Ascending aorta (tissue), 2 donors: ENCODE data around the gene CHTOP. TPM values are rescaled to one million over a fixed set of nuclear protein-coding genes. Genes with fewer than 3 reads are reported as not detected.
A peak's percentile ranks its signal among the peaks of the same experiment; 100 is the strongest.

Experiments used
- DNase-seq, 2 donors: peaks; one replicate each; pipeline ENCODE4 v3.0.0-alpha.2; 2019; ENCODE audit warnings: low spot score in 2 of 2
- H3K27ac ChIP-seq, 2 donors: fragments of 200-600 bp; sonication (generic); one replicate each; pipeline ENCODE4 v1.5.1; 2016 to 2017; ENCODE audit warnings: mild to moderate bottlenecking in 1 of 2
- H3K27me3 ChIP-seq: fragments of 200-600 bp; sonication (generic); one replicate; pipeline ENCODE4 v1.5.1; 2017
- H3K36me3 ChIP-seq, 2 donors: fragments of 200-600 bp; sonication (generic); one replicate each; pipeline ENCODE4 v1.5.1; 2016
- H3K4me1 ChIP-seq, 2 donors: fragments of 200-600 bp; sonication (generic); one replicate each; pipeline ENCODE4 v1.5.1; 2016 to 2017; ENCODE audit warnings: mild to moderate bottlenecking in 1 of 2
- H3K4me3 ChIP-seq, 2 donors: fragments of 200-600 bp; sonication (generic); one replicate each; pipeline ENCODE4 v1.5.1; 2016 to 2017; ENCODE audit warnings: mild to moderate bottlenecking in 1 of 2
- H3K9me3 ChIP-seq, 2 donors: fragments of 200-600 bp; sonication (generic); one replicate each; pipeline ENCODE4 v1.5.1; 2016
- CTCF ChIP-seq, 3 experiments: fragments of 200-600 bp in 2 of 3; fragments of 450-650 bp in 1 of 3; sonication (generic) in 2 of 3; IDR thresholded peaks; one replicate each; pipeline ENCODE4 v1.5.1; 2016 to 2019; ENCODE audit warnings: antibody characterized with exemption in 3 of 3, mild to moderate bottlenecking in 1 of 3, moderate library complexity in 1 of 3
- intact Hi-C: fragments of 100-400 bp; cut with DNase I; formaldehyde crosslinking; loops from one replicate; pipeline ENCODE4 v1.15.1; 2023
- total RNA-seq: library from RNA; depleted of rRNA; stranded (reverse); fragments of >200 nt; gene quantifications from one replicate; pipeline ENCODE4 v1.1.0, GENCODE V29; 2016

The CHTOP gene
- total RNA-seq, 1 donor from 2014 or later: 58.9 TPM

GRCh38 chr1:153684892-153685291 lies 51.0 kb downstream of the CHTOP start:
- DNase-seq: no peak
- no peaks in the 10 kb centered on the region for H3K9me3 ChIP-seq
- H3K27ac ChIP-seq: peak overlapping the region; percentile 48 to 96
- intact Hi-C loops: no loop called here
- peaks cover 68 to 79% of the 10 kb centered on the region in 2 donors for H3K36me3 ChIP-seq
- no peaks in the 10 kb centered on the region for H3K27me3 ChIP-seq
- H3K4me1 ChIP-seq: peaks cover 5 to 13% of the 10 kb centered on the region in 2 donors
- no peak for TF ChIP-seq CTCF (IDR thresholded peaks at IDR 0.05)
- no peak overlapping the region for H3K4me3 ChIP-seq

DNA sequence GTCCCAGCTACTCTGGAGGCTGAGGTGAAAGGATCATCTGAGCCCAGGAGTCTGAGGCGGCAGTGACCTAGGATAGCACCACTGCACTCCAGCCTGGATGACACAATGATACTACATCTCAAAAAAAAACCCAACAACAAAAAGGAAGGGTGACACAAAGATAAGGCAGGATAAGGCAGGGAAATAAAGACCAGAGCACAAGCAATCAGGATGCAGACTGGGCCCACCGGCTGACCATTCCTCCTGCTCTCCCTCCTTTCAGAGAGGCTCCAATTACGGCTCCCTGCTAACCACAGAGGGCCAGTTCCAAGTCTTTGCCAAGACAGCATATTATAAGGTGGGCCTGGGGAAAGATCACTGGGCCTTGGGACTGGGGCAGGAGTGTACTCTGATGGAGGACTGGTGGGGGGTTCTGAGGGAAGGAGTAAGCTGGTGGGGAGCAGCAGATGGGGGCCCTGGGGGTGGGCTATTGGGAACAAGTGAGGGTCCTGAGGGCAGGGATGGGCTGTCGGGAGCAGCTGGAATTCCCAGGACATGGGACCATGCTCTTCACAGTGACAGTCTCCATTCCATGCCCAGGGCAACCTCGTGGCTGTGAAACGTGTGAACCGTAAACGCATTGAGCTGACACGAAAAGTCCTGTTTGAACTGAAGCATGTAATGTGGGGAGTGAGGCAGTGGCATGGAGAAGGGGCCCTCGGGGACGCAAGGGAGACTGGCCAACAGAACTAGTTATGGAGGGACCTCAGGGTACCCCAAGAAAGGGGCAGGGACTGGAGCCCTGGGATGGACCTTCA lies 51.9 kb downstream of the CHTOP start:
- H3K4me3 ChIP-seq: no peak overlapping the region
- H3K4me1 ChIP-seq: peaks cover 5 to 13% of the 10 kb centered on the region in 2 donors
- no peak for TF ChIP-seq CTCF (IDR thresholded peaks at IDR 0.05)
- DNase-seq: no peak
- H3K9me3 ChIP-seq: no peaks in the 10 kb centered on the region
- peaks cover 75 to 86% of the 10 kb centered on the region in 2 donors for H3K36me3 ChIP-seq
- intact Hi-C loops: no loop called here
- peak overlapping the region; percentile 44 to 96 for H3K27ac ChIP-seq
- no peaks in the 10 kb centered on the region for H3K27me3 ChIP-seq

DNA sequence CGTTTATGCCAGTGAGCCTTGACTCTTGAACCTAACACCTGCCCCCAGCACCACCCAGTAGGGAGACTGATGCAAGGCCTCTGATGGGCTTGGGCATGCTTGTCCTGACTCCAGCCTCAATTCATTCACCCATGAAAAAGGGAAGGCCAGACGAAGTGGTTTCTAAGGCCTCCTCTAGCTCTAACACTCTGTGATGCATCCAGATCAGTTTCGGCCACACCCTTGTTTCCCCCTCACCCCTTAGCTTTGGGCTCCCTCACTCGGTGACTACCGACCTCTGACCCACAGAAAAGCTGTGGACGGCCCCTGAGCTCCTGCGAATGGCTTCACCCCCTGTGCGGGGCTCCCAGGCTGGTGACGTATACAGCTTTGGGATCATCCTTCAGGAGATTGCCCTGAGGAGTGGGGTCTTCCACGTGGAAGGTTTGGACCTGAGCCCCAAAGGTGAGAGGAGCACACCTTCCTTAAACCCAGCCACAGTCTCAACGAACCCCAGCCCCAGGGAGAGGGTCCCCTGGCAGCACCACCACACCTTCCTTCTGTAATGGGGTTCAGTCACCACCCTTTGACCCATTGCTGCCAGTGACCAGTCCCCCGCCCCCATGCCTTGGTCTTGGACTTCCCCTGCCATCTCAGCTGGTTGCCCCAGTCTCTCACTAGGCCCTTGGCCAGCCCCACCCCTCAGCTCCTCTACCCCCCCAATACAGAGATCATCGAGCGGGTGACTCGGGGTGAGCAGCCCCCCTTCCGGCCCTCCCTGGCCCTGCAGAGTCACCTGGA lies 53.7 kb downstream of the CHTOP start:
- Histone ChIP-seq H3K4me1 (peaks cover 5 to 10% of the 10 kb centered on the region in 2 donors), H3K27ac (peak overlapping the region; percentile 36 to 47), H3K27me3 (no peaks in the 10 kb centered on the region), H3K36me3 (peaks cover 71 to 89% of the 10 kb centered on the region in 2 donors), H3K4me3 (no peak overlapping the region), H3K9me3 (no peaks in the 10 kb centered on the region)
- intact Hi-C loops: no loop called here
- TF ChIP-seq CTCF (IDR thresholded peaks at IDR 0.05): no peak
- DNase-seq: no peak

- TF ChIP-seq CTCF (IDR thresholded peaks at IDR 0.05): no peak
- intact Hi-C loops: no loop called here
- peak overlapping the region; percentile 36 to 47 for H3K27ac ChIP-seq
These were observed 54.4 kb downstream of the CHTOP start for GRCh38 chr1:153688276-153688675.

DNA sequence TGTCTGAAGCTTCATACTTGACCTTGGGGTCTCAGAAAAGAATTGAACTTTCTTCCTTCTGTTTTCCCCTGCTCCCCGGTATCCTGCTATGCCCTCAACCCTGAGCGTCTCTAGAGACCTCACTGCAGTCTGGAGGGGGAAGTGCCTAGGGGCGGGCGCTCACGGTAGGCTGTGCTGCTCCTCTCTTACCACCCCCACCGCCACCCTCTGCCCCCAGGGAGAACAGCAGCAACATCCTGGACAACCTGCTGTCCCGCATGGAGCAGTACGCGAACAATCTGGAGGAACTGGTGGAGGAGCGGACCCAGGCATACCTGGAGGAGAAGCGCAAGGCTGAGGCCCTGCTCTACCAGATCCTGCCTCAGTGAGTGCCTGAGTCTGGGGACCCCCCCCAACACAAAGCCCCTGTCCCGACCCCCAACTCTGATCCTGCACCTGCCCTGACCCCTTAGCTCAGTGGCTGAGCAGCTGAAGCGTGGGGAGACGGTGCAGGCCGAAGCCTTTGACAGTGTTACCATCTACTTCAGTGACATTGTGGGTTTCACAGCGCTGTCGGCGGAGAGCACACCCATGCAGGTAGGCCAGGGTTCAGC lies 55.0 kb downstream of the CHTOP start:
- no peaks in the 10 kb centered on the region for H3K9me3 ChIP-seq
- no peaks in the 10 kb centered on the region for H3K27me3 ChIP-seq
- DNase-seq: no peak
- peaks cover 73 to 90% of the 10 kb centered on the region in 2 donors for H3K36me3 ChIP-seq
- H3K27ac ChIP-seq: peak overlapping the region; percentile 4 to 47
- intact Hi-C loops: no loop called here
- TF ChIP-seq CTCF (IDR thresholded peaks at IDR 0.05): no peak
- peaks cover 0 to 4% of the 10 kb centered on the region in 2 donors for H3K4me1 ChIP-seq
- no peak overlapping the region for H3K4me3 ChIP-seq

More at GRCh38 chr1:153688276-153688675, 54.4 kb downstream of the CHTOP start:
- Histone ChIP-seq H3K36me3 (peaks cover 75 to 89% of the 10 kb centered on the region in 2 donors), H3K4me3 (no peak overlapping the region), H3K4me1 (peaks cover 5 to 9% of the 10 kb centered on the region in 2 donors), H3K9me3 (no peaks in the 10 kb centered on the region), H3K27me3 (no peaks in the 10 kb centered on the region)
- no peak for DNase-seq
